K562 (cell line): ENCODE measurements around the gene EML1. TPM values are rescaled to one million over a fixed set of nuclear protein-coding genes. Genes with fewer than 3 reads are reported as not detected.

Experiments
- ATAC-seq: fragments of 200-7000 bp; cut with Tn5 transposase; 3 replicates; pipeline ENCODE4 v1.9.1; 2020; ENCODE audit warnings: moderate library complexity
- BruUV-seq: library from RNA; stranded (reverse); fragments of 400-500 nt; replicated peaks from 2 replicates; lab custom pipeline; 2021; lab: Mats Ljungman, UMichigan
- CTCF ChIA-PET: fragments of 300-600 bp; formaldehyde crosslinking; extraction: SDS; loops from one replicate; lab custom pipeline; 2021; ENCODE audit warnings: low intra/inter-chr PET ratio; lab: Yijun Ruan, JAX
- POLR2A ChIA-PET: fragments of 300-600, 350-650 bp; sonication (Branson Sonifier 250); formaldehyde crosslinking; extraction: SDS; loops from one replicate; lab custom pipeline; 2021; ENCODE audit warnings: antibody characterized with exemption, inconsistent platforms; lab: Yijun Ruan, JAX
- DNase-seq, 4 experiments: peaks; one replicate each; pipeline versions ENCODE4 v3.0.0 to v3.0.0-alpha.2; 2011 to 2018; ENCODE audit warnings: low spot score in 3 of 4, mixed read lengths in 3 of 4; ENCODE audit errors: extremely low read depth in 1 of 4
- FAIRE-seq: peaks from 2 replicates; lab custom pipeline; 2011; peaks lifted over from hg19 to GRCh38; lab: Jason Lieb, UNC
- H2AFZ ChIP-seq: 2 replicates; pipeline ENCODE4 v1.6.0; 2011; ENCODE audit warnings: low read depth, low read length, control low read depth, inconsistent platforms
- H3K27ac ChIP-seq: fragments of 200-600 bp; 3 replicates; pipeline ENCODE4 v1.8.0; 2011; ENCODE audit warnings: low read depth, mild to moderate bottlenecking, control low read depth, inconsistent platforms, low read length, moderate library complexity, mixed read lengths; ENCODE audit errors: extremely low read depth
- H3K27me3 ChIP-seq, 2 experiments: fragments of 300-600 bp in 1 of 2; 2 replicates in 1 of 2; 3 replicates in 1 of 2; pipeline versions ENCODE4 v1.6.0 to v1.8.0; 2011; ENCODE audit warnings: inconsistent platforms in 2 of 2, low read length in 2 of 2, mild to moderate bottlenecking in 1 of 2, mixed read lengths in 1 of 2, moderate library complexity in 1 of 2; ENCODE audit not compliant: control insufficient read depth in 2 of 2, insufficient read depth in 2 of 2
- H3K36me3 ChIP-seq: fragments of 300-600 bp; 3 replicates; pipeline ENCODE4 v1.8.0; 2011; ENCODE audit warnings: mild to moderate bottlenecking, low read length, inconsistent platforms; ENCODE audit not compliant: control insufficient read depth, insufficient read depth
- H3K4me1 ChIP-seq, 2 experiments: fragments of 200-600 bp in 1 of 2; replicated peaks in 1 of 2; 2 replicates in 1 of 2; 3 replicates in 1 of 2; pipeline versions ENCODE4 v1.5.1 to v1.8.0; 2011; ENCODE audit warnings: inconsistent platforms in 2 of 2, low read length in 2 of 2, mild to moderate bottlenecking in 1 of 2, mixed read lengths in 1 of 2, moderate library complexity in 1 of 2; ENCODE audit not compliant: control insufficient read depth in 2 of 2, insufficient read depth in 2 of 2
- H3K4me2 ChIP-seq: 2 replicates; pipeline ENCODE4 v1.6.1; 2011; ENCODE audit warnings: low read length, control low read depth, inconsistent platforms, mixed read lengths; ENCODE audit not compliant: insufficient read depth
- H3K4me3 ChIP-seq: fragments of 200-600 bp; sonication (generic), shearing (Covaris generic); 2 replicates; pipeline ENCODE4 v1.5.1; 2016; ENCODE audit warnings: control low read depth, inconsistent platforms
- H3K79me2 ChIP-seq: fragments of 200-600 bp; 3 replicates; pipeline ENCODE4 v1.8.0; 2011; ENCODE audit warnings: low read length, inconsistent platforms; ENCODE audit not compliant: control insufficient read depth, insufficient read depth
- H3K9ac ChIP-seq, 2 experiments: 2 replicates each; pipeline versions ENCODE4 v1.6.0 to v1.6.1; 2011; ENCODE audit warnings: low read depth in 2 of 2, low read length in 2 of 2, control low read depth in 1 of 2, inconsistent platforms in 1 of 2, mild to moderate bottlenecking in 1 of 2, mixed read lengths in 1 of 2; ENCODE audit not compliant: insufficient read depth in 1 of 2
- H3K9me1 ChIP-seq: one replicate; pipeline ENCODE4 v1.6.0; 2011; ENCODE audit warnings: inconsistent platforms, mild to moderate bottlenecking, low read length, moderate library complexity; ENCODE audit not compliant: control insufficient read depth, insufficient read depth
- H3K9me3 ChIP-seq: replicated peaks from 2 replicates; pipeline ENCODE4 v1.5.1; 2011; ENCODE audit warnings: low read depth, low read length, inconsistent platforms; ENCODE audit not compliant: control insufficient read depth, insufficient read depth
- H4K20me1 ChIP-seq: replicated peaks from 2 replicates; pipeline ENCODE4 v1.6.1; 2011; ENCODE audit warnings: low read length, inconsistent platforms, mixed read lengths; ENCODE audit not compliant: control insufficient read depth, insufficient read depth
- CEBPZ ChIP-seq: fragments of 150-350 bp; IDR thresholded peaks from 2 replicates; pipeline ENCODE4 v1.6.1; 2014; ENCODE audit warnings: low read depth, mild to moderate bottlenecking, low read length, borderline replicate concordance
- CREM ChIP-seq: IDR thresholded peaks from 2 replicates; pipeline ENCODE4 v1.6.1; 2014; ENCODE audit warnings: antibody characterized with exemption, low read depth
- E2F8 ChIP-seq: fragments of 450-650 bp; IDR thresholded peaks from 2 replicates; pipeline ENCODE4 v1.7.1; 2018; ENCODE audit warnings: mild to moderate bottlenecking, low read depth; ENCODE audit not compliant: partially characterized antibody
- KAT7 ChIP-seq: sonication (generic); formaldehyde crosslinking; IDR thresholded peaks from 2 replicates; pipeline ENCODE4 v1.8.0; 2022; ENCODE audit warnings: missing genetic modification reagents, mild to moderate bottlenecking, borderline replicate concordance
- TRIM25 ChIP-seq: fragments of 450-650 bp; IDR thresholded peaks from 2 replicates; pipeline ENCODE4 v1.7.0; 2016; ENCODE audit warnings: borderline replicate concordance
- ZNF445 ChIP-seq: fragments of 250-450 bp; sonication (Bioruptor Pico); IDR thresholded peaks from 2 replicates; pipeline ENCODE4 v1.4.0; 2020; ENCODE audit warnings: low read depth, mild to moderate bottlenecking, moderate library complexity
- ZNF778 ChIP-seq: fragments of 450-650 bp; formaldehyde crosslinking; IDR thresholded peaks from 2 replicates; pipeline ENCODE4 v1.4.0; 2020; ENCODE audit warnings: mild to moderate bottlenecking, moderate library complexity
- WGBS: fragments of 100-300 bp; shearing (Covaris generic); methylation state at CpG from one replicate; pipeline ENCODE4 v1.1.6; 2016; ENCODE audit warnings: low coverage, mixed read lengths; ENCODE audit not compliant: insufficient coverage; ENCODE audit errors: missing lambda C conversion rate; 5-methylcytosine and 5-hydroxymethylcytosine counted together
- in situ Hi-C: fragments of 300-500 bp; cut with MboI; formaldehyde crosslinking; loops from 4 replicates; pipeline ENCODE4 v1.15.0; 2018; ENCODE audit warnings: inconsistent platforms, mixed read lengths
- intact Hi-C: fragments of 100-400 bp; cut with micrococcal nuclease; formaldehyde crosslinking; loops from 2 replicates; pipeline ENCODE4 v1.14.2; 2022
- polyA plus RNA-seq, 8 experiments: library from polyadenylated mRNA; depleted of rRNA in 4 of 8; stranded (reverse) in 5 of 8; unstranded in 3 of 8; fragments of >200 nt; fragmentation: Nextera tagmentation in 2 of 8; fragmentation: Illumina TruSeq in 1 of 8; extraction: Ambion mirVana in 2 of 8; extraction: Trizol in 1 of 8; gene quantifications; 2 replicates each; pipeline versions ENCODE4 v1.2.1 to v1.2.3, GENCODE V29; 2011 to 2014; ENCODE audit warnings: inconsistent platforms in 1 of 8, missing spikeins in 1 of 8
- total RNA-seq, 7 experiments: library from RNA; depleted of rRNA in 6 of 7; stranded (reverse); fragments of >200 nt in 6 of 7; fragmentation: Illumina TruSeq in 2 of 7; extraction: Trizol in 2 of 7; gene quantifications; 2 replicates each; pipeline versions ENCODE4 v1.2.1 to v1.2.3, GENCODE V29; 2011 to 2021; ENCODE audit warnings: low replicate concordance in 1 of 7

EML1 gene
- total and polyA plus RNA-seq, 9 of the 15 experiments (the other 6 are each of a cell fraction or from before 2014, with no cell fraction given): 0.01 to 0.35 (median 0.07) TPM; not detected in 2

GRCh38 chr14:99781853-99782610 is 11.2 kb upstream of the EML1 start:
- in situ Hi-C loops: no loop called here

More at GRCh38 chr14:99781853-99782610, 11.2 kb upstream of the EML1 start:
- FAIRE-seq: no peak
- no peaks in the 10 kb centered on the region for H3K4me1 ChIP-seq
- no peaks in the 10 kb centered on the region for H3K9me1 ChIP-seq
- no peak overlapping the region for H3K27ac ChIP-seq
- H4K20me1 ChIP-seq: 0 out of 2 replicates have a peak, but pooled peaks cover 2% of the 10 kb centered on the region
- no peaks in the 10 kb centered on the region for H3K79me2 ChIP-seq
- H3K9me3 ChIP-seq: no peaks in the 10 kb centered on the region
- intact Hi-C loops: no loop called here
- CTCF ChIA-PET: no interaction called here
- TF ChIP-seq ZNF445 (CRISPR knock-in tag) (no peak), CEBPZ (no peak), CREM (no peak), ZNF778 (CRISPR knock-in tag) (no peak), E2F8 (no peak), TRIM25 (no peak), KAT7 (no peak)
- peaks cover 2 to 23% of the 10 kb centered on the region in 2 experiments; a peak in 2 of 5 replicates for H3K27me3 ChIP-seq
- no peak overlapping the region for H2AFZ ChIP-seq
- H3K36me3 ChIP-seq: no peaks in the 10 kb centered on the region
- H3K4me3 ChIP-seq: no peak overlapping the region
- POLR2A ChIA-PET: no interaction called here
- DNase-seq: no peak
- no TSS peak for BruUV-seq
- no peak overlapping the region for H3K9ac ChIP-seq
- 0% methylated on average over 14 of the region's 14 CpGs for WGBS
- ATAC-seq: no peak
- no peak overlapping the region for H3K4me2 ChIP-seq
